Measurements from ENCODE around the gene GABARAP. TPM values are rescaled to one million over a fixed set of nuclear protein-coding genes. Genes with fewer than 3 reads are reported as not detected.

GABARAP gene
- total and polyA plus RNA-seq, 2 of the 4 experiments (the other 2 are of a cell fraction), result 77.8 to 780 TPM

GRCh38 chr17:7280519-7281073 lies 38.3 kb upstream of the GABARAP start:
- H3K27ac ChIP-seq (ENCODE audit: insufficient read depth, low read length), result no peak overlapping the region
- POLR2A ChIA-PET (ENCODE audit: unreplicated experiment), result no interaction called here

More at GRCh38 chr17:7280519-7281073, 38.3 kb upstream of the GABARAP start:
- H2AK5ac ChIP-seq (ENCODE audit: low read depth, low read length), result no peak overlapping the region
- peak overlapping the region; percentile 91 for H2AFZ ChIP-seq (replicated peaks; ENCODE audit: low read length, poor library complexity)
- H3K4me2 ChIP-seq (ENCODE audit: low read depth, low read length), result peak overlapping the region; percentile 81
- H2BK5ac ChIP-seq (ENCODE audit: low read depth, low read length, poor library complexity, severe bottlenecking), result no peak overlapping the region
- no peaks in the 10 kb centered on the region for H3K79me1 ChIP-seq (ENCODE audit: low read depth in 1 of 2, low read length in 2 of 2)
- peaks cover 22% of the 10 kb centered on the region; the same call in 1 of the 2 replicates for H3K27me3 ChIP-seq (ENCODE audit: control insufficient read depth, insufficient read depth, low read length)
- H4K91ac ChIP-seq (ENCODE audit: insufficient read depth, low read depth, low read length), result no peak overlapping the region
- no peak overlapping the region for H3K14ac ChIP-seq (replicated peaks; ENCODE audit: low read depth, low read length)
- H3K4me3 ChIP-seq (ENCODE audit: insufficient read depth, low read depth, low read length), result peak overlapping the region; percentile 11; the same call in 1 of the 2 replicates
- H3K9me3 ChIP-seq (ENCODE audit: control insufficient read depth, insufficient read depth, low read length), result no peaks in the 10 kb centered on the region
- no peak overlapping the region for H3K18ac ChIP-seq (ENCODE audit: low read depth, low read length)
- no TSS peak for BruUV-seq (replicated peaks)
- H4K8ac ChIP-seq (ENCODE audit: low read depth in 2 of 2, low read length in 2 of 2), result no peak overlapping the region
- H3K4ac ChIP-seq (ENCODE audit: low read depth, low read length), result no peak overlapping the region
- no peak overlapping the region for H2BK15ac ChIP-seq (ENCODE audit: low read depth, low read length)
- no peaks in the 10 kb centered on the region for H3K9me1 ChIP-seq (ENCODE audit: insufficient read depth, low read length)
- H3K56ac ChIP-seq (ENCODE audit: extremely low read depth, insufficient read depth, low read length), result no peak overlapping the region
- CTCF ChIA-PET, result interaction anchor here (0.6 to 2.7 kb wide), 3 partner anchors 9 to 16 kb away, joined by 5 to 17 read pairs (median 6); no protein-coding TSS in a partner anchor
- no peak overlapping the region for H2BK20ac ChIP-seq (ENCODE audit: low read depth, low read length)
- H3K9ac ChIP-seq (ENCODE audit: low read depth, low read length), result no peak overlapping the region
- H3K4me1 ChIP-seq (ENCODE audit: control insufficient read depth, insufficient read depth, low read length), result peaks cover 2% of the 10 kb centered on the region; the same call in 1 of the 2 replicates
- H4K20me1 ChIP-seq (ENCODE audit: insufficient read depth, low read length), result no peaks in the 10 kb centered on the region
- 0% methylated on average over 8 of the region's 29 CpGs; no CpG with 5 or more reads in 1 of the 2 experiments for WGBS, 2 experiments (ENCODE audit: extremely low coverage in 2 of 2, insufficient read length in 1 of 2)
- DNase-seq (peak; percentile 68), ATAC-seq (ENCODE audit: low read depth) (peak; percentile 83)
- in situ Hi-C loops (cut with MboI; ENCODE audit: low sequenced_read_pairs) (no loop called here), intact Hi-C loops (cut with micrococcal nuclease) (loop anchor here (1.0 to 2.0 kb wide), 4 partner anchors 16 to 308 kb away; partner anchors contain the start of gene SENP3), dilution Hi-C loops (cut with HindIII; ENCODE audit: low sequenced_read_pairs, unreplicated experiment) (no loop called here)
- H4K5ac ChIP-seq (ENCODE audit: low read depth, low read length), result no peak overlapping the region
- TF ChIP-seq CTCF (conservative IDR thresholded peaks at IDR 0.05; ENCODE audit: low read depth, low read length) (peak; percentile 96), RFX5 (IDR thresholded peaks at IDR 0.05; ENCODE audit: low read depth, low read length) (no peak), CHD1 (IDR thresholded peaks at IDR 0.05; ENCODE audit: low read depth, low read length) (0 out of 2 replicates have a peak, but pooled peaks have one; percentile 34), POLR2A (IDR thresholded peaks at IDR 0.05; ENCODE audit: low read depth, low read length) (peak; percentile 55), RAD21 (IDR thresholded peaks at IDR 0.05; ENCODE audit: low read length) (peak; percentile 96), RCOR1 (IDR thresholded peaks at IDR 0.05; ENCODE audit: insufficient replicate concordance, low read length) (no peak), MXI1 (IDR thresholded peaks at IDR 0.05; ENCODE audit: borderline replicate concordance, low read depth, low read length) (peak; percentile 72; the same call in 1 of the 2 replicates), SMC3 (IDR thresholded peaks at IDR 0.05; ENCODE audit: low read depth, low read length) (peak; percentile 94), ELK1 (IDR thresholded peaks at IDR 0.05; ENCODE audit: borderline replicate concordance, low read depth, low read length) (no peak), BHLHE40 (IDR thresholded peaks at IDR 0.05; ENCODE audit: low read depth, low read length) (no peak), MAZ (IDR thresholded peaks at IDR 0.05; ENCODE audit: borderline replicate concordance, low read depth, low read length) (no peak; the same call in 1 of the 2 replicates)
- no peak overlapping the region for H2AK9ac ChIP-seq (replicated peaks; ENCODE audit: low read depth, low read length, poor library complexity)
- H3K36me3 ChIP-seq (ENCODE audit: control insufficient read depth, insufficient read depth, low read length), result no peaks in the 10 kb centered on the region
- H2BK120ac ChIP-seq (ENCODE audit: low read depth, low read length), result no peak overlapping the region
- no peak overlapping the region for H3K23ac ChIP-seq (ENCODE audit: low read depth, low read length)

Measured in IMR-90 (cell line).